ENCODE results near the gene CIAPIN1.

Gene CIAPIN1

GRCh38 chr16:57381791-57382534 is 65.2 kb downstream of the CIAPIN1 start:
- DNase-seq = no peak

- no peak for DNase-seq
Observed at GRCh38 chr16:57380671-57381462, 66.3 kb downstream of the CIAPIN1 start.

- DNase-seq = no peak
Observed at GRCh38 chr16:57379579-57379978, 67.6 kb downstream of the CIAPIN1 start.
